ENCODE data around the gene PACS2. TPM values are rescaled to one million over a fixed set of nuclear protein-coding genes. Genes with fewer than 3 reads are reported as not detected.

PACS2 gene
- total RNA-seq, 1 experiment from 2014 or later, result 72.5 TPM

- no CpG with 5 or more reads among the region's 79 CpGs for WGBS (ENCODE audit: extremely low coverage, insufficient read length, low lambda C conversion rate)
- Histone ChIP-seq H4K91ac (ENCODE audit: insufficient read length, low read depth, low read length) (no peak overlapping the region), H3K9me3 (ENCODE audit: control insufficient read depth, low read depth, low read length) (no peaks in the 10 kb centered on the region), H4K20me1 (ENCODE audit: control insufficient read depth, insufficient read depth, insufficient read length) (peaks cover 3% of the 10 kb centered on the region), H2BK12ac (ENCODE audit: insufficient read length, low read depth, low read length) (no peak overlapping the region), H4K5ac (ENCODE audit: insufficient read length, low read depth, low read length) (no peak overlapping the region), H3K23me2 (ENCODE audit: insufficient read length, low read depth, low read length, poor library complexity, severe bottlenecking) (peaks cover 15% of the 10 kb centered on the region), H3K27me3 (ENCODE audit: insufficient read depth, low read length) (peaks cover 12% of the 10 kb centered on the region), H3K4ac (ENCODE audit: low read depth, low read length) (no peak overlapping the region), H2BK5ac (ENCODE audit: insufficient read length, low read length) (no peak overlapping the region), H3K79me2 (ENCODE audit: insufficient read depth, low read length) (0 out of 2 replicates have a peak, but pooled peaks cover 2% of the 10 kb centered on the region), H3K4me2 (ENCODE audit: insufficient read depth, insufficient read length, low read length) (peak overlapping the region; percentile 50), H3K18ac (ENCODE audit: insufficient read length, low read depth, low read length) (peak overlapping the region; percentile 3), H3K56ac (ENCODE audit: insufficient read length, low read depth, low read length) (no peak overlapping the region), H3K14ac (ENCODE audit: insufficient read depth, low read length) (no peak overlapping the region), H3K79me1 (ENCODE audit: insufficient read depth, low read depth, low read length, poor library complexity, severe bottlenecking) (no peaks in the 10 kb centered on the region), H3K9ac (ENCODE audit: extremely low read depth, insufficient read length, low read length) (peak overlapping the region; percentile 15), H2BK120ac (ENCODE audit: low read depth, low read length, poor library complexity, severe bottlenecking) (no peak overlapping the region), H3T11ph (ENCODE audit: low read length) (no peak overlapping the region), H2BK20ac (ENCODE audit: low read depth, low read length, poor library complexity, severe bottlenecking) (no peak overlapping the region), H4K8ac (replicated peaks; ENCODE audit: insufficient read length, low read depth, low read length) (no peak overlapping the region), H3K23ac (ENCODE audit: insufficient read length, low read depth, low read length) (no peak overlapping the region), H3K27ac (ENCODE audit: insufficient read length, low read depth, low read length) (no peak overlapping the region), H2BK15ac (ENCODE audit: low read depth, low read length) (no peak overlapping the region), H2AFZ (ENCODE audit: low read length) (no peak overlapping the region), H3K4me1 (ENCODE audit: insufficient read depth, low read length) (no peaks in the 10 kb centered on the region), H2AK5ac (ENCODE audit: insufficient read length, low read length) (no peak overlapping the region)
- DNase-seq, result peak; percentile 57
- peaks cover 5 to 18% (median 13%) of the 10 kb centered on the region in 3 experiments for H3K36me3 Mint-ChIP-seq (ENCODE audit: insufficient read depth in 1 of 3, low read depth in 3 of 3)
- TF ChIP-seq, protein P1, sequence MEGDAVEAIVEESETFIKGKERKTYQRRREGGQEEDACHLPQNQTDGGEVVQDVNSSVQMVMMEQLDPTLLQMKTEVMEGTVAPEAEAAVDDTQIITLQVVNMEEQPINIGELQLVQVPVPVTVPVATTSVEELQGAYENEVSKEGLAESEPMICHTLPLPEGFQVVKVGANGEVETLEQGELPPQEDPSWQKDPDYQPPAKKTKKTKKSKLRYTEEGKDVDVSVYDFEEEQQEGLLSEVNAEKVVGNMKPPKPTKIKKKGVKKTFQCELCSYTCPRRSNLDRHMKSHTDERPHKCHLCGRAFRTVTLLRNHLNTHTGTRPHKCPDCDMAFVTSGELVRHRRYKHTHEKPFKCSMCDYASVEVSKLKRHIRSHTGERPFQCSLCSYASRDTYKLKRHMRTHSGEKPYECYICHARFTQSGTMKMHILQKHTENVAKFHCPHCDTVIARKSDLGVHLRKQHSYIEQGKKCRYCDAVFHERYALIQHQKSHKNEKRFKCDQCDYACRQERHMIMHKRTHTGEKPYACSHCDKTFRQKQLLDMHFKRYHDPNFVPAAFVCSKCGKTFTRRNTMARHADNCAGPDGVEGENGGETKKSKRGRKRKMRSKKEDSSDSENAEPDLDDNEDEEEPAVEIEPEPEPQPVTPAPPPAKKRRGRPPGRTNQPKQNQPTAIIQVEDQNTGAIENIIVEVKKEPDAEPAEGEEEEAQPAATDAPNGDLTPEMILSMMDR (conservative IDR thresholded peaks at IDR 0.05), result peak; percentile 55
- H3K27me3 Mint-ChIP-seq (ENCODE audit: low read depth), result peaks cover 68% of the 10 kb centered on the region
- 0 out of 5 replicates have a peak, but pooled peaks cover 0 to 3% of the 10 kb centered on the region in 2 experiments for H3K9me3 Mint-ChIP-seq
- peaks cover 10 to 24% of the 10 kb centered on the region in 2 experiments for H3K4me1 Mint-ChIP-seq
- peak overlapping the region; percentile 68 to 83 for H3K4me3 Mint-ChIP-seq
- no peak overlapping the region; a peak in 1 of 7 replicates for H3K27ac Mint-ChIP-seq
Observed at GRCh38 chr14:105414456-105415371, 100.2 kb downstream of the PACS2 start.
